H1 (cell line): Measurements from ENCODE around the gene EIF3B. TPM values are rescaled to one million over a fixed set of nuclear protein-coding genes. Genes with fewer than 3 reads are reported as not detected.

Experiments
- CBX8 ChIP-seq: fragments of 300-800, 300-1000 bp; sonication (generic); IDR thresholded peaks from 2 replicates; pipeline ENCODE4 v1.7.1; 2016; ENCODE audit warnings: low read depth, low read length, borderline replicate concordance
- SUZ12 ChIP-seq: fragments of 200-600 bp; sonication (generic); IDR thresholded peaks from 2 replicates; pipeline ENCODE4 v1.6.1; 2012; ENCODE audit warnings: mild to moderate bottlenecking, inconsistent platforms, low read length, moderate library complexity, mixed read lengths
- TEAD4 ChIP-seq: IDR thresholded peaks from 2 replicates; pipeline ENCODE4 v1.6.1; 2012; ENCODE audit warnings: low read depth, low read length, inconsistent platforms, mixed read lengths
- polyA plus RNA-seq, 7 experiments: library from polyadenylated mRNA; depleted of rRNA in 3 of 7; stranded (reverse) in 5 of 7; unstranded in 2 of 7; fragments of >200 nt in 5 of 7; fragments of 200-250 nt in 2 of 7; gene quantifications; 1 replicate in 5 of 7; 2 replicates in 1 of 7; 4 replicates in 1 of 7; pipeline versions ENCODE4 v1.2.1 to v1.2.3, GENCODE V29; 2011 to 2013; ENCODE audit warnings: missing spikeins in 2 of 7, mixed read lengths in 2 of 7
- total RNA-seq: library from RNA; stranded (reverse); fragmentation: NEBNext Ultra II Directional; extraction: Animal tissue kit (Norgen Biotek cat#: 25700); gene quantifications from 2 replicates; pipeline ENCODE4 v1.2.1, GENCODE V29; 2021
- TF ChIP-seq, protein P1 (sequence below): IDR thresholded peaks from 2 replicates; pipeline ENCODE4 v1.6.1; 2012; ENCODE audit warnings: inconsistent platforms

EIF3B gene
- total and polyA plus RNA-seq, 2 of the 8 experiments (the other 6 are each of a cell fraction or from before 2014, with no cell fraction given): 167 to 316 TPM

DNA sequence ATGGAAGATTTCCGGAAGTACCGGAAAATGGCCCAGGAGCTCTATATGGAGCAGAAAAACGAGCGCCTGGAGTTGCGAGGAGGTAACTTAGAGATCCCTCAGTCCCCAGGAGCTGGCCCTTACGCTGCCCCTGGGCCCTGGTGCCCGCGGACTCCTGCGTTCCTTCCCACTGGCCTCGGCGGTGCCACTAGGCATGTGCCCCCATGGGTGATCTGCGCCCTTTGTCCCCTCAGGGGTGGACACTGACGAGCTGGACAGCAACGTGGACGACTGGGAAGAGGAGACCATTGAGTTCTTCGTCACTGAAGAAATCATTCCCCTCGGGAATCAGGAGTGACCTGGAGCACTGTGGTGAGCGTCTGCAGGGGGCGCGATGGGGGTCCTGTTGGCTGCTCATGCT is 24.5 kb downstream of the EIF3B start (continued):
- TF ChIP-seq, protein P1, sequence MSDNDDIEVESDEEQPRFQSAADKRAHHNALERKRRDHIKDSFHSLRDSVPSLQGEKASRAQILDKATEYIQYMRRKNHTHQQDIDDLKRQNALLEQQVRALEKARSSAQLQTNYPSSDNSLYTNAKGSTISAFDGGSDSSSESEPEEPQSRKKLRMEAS: no peak
- TF ChIP-seq TEAD4 (no peak), CBX8 (no peak), SUZ12 (no peak)
